GM21423 (cell line): ENCODE data around the gene SARNP.
"Not testable (repeated sequence)": the region's sequence is repeated elsewhere in the genome, so short reads cannot be mapped to it uniquely, and the experiment has no call there.

ENCODE experiments used
- ATAC-seq: cut with Tn5 transposase; IDR thresholded peaks from one replicate; pipeline ENCODE4 v1.9.1; 2021; ENCODE audit warnings: mild to moderate bottlenecking, moderate library complexity; ENCODE audit not compliant: unreplicated experiment

The SARNP gene

DNA sequence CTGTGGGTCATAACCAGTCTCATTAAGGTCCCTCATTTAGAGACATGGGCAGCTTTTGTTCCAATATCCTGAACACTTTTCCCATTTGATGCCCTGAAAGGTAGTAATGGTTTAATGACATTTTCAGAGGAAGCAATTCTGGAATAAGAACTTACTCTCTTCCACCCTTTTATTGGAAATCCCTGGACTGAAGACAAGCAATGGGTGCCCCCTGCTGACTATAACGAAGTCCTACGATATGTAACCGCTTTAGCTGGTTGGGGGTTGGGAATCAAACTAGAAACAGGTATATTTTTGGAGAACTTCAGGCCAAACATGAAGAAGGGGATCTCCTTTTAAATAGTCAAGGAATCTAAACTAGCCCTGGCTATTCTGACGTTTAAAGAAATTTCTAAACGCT, 20.5 kb downstream of the SARNP start:
- no peak for ATAC-seq

DNA sequence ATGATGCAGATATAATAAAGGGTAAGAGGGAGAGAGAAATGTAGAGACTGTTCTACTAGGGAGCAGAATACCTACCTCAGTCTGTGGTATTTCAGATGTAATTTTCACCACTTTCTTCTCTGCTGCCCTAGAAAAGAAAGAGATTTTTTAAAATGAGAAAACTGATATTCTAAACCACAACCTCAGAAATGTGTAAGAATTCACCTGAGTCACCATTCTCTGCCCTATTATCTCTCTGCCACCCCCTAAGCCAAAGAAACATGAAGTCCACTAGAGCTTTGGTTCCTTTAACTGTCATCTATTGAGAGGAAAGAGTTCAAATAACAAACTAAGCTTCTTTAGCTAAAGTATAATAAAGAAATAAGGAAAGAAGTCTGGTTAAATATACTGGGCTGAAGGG, 21.6 kb downstream of the SARNP start:
- no peak for ATAC-seq

DNA sequence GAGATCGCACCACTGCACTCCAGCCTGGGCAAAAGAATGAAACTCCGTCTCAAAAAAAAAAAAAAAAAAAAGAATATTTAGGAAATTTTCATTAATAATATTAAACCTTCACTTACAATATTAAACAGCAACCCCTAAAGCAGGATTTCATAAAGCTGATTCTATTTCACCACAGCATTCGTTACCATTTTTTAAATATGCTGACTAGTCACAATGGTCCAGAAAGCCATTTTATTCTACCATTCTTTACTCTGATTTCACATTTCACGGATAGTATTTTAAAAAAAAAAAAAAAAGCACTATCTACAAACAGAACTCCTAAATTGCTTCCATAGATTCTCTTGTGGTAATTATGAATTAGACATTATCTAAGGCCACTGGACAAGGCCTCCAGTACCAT, 27.6 kb downstream of the SARNP start:
- no peak for ATAC-seq

DNA sequence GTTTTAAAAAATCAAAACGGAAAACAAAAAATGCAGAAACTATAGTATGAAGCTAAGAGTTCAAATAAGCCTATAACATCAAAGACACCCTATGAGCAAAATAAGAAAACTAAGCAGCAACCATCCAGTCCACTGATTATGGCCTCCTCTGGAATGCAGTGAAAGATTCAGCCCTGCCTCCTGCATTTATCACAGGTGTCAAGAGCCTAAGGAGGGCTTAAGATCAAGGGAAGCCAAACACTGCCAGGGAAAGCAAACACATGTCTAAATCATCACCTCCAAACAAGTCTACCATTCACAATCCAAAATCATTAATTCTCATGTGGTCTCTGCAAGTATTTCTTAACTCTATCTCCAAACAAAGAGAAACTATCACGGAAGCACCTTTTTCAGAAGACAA, 28.4 kb downstream of the SARNP start:
- no peak for ATAC-seq

DNA sequence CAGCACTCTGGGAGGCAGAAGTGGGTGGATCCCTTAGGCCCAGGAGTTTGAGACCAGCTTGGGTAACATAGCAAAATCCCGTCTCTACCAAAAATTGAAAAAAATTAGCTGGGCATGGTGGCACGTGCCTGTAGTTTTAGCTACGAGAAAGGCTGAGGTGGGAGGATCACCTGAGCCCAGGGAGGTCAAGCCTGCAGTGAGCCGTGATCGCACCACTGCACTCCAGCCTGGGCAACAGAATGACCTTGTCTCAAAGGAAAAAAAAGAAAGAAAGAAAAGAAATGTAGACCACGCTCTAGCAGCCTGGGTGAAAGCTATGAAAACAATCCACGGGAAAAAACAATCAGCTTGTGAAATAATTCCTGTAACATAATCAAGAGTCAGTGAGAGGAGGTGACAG, 29.0 kb downstream of the SARNP start:
- no peak for ATAC-seq

DNA sequence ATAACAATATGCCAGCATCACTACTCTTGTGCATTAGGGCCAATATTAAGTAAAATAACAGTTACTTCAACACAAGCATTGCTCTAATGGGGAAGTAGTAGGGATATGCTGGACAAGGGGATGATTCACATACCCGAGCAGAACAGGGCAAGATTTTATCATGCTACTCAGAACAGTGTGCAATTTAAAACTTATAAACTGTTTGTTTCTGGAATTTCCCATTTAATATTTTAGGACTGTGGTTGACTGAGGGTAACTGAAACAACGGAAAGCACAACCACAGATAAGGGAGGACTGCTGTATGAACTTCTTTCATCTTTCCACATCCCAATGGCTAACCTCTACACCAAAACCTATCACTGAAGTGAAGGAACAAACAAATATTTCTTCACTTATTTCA, 36.8 kb downstream of the SARNP start:
- no peak for ATAC-seq

DNA sequence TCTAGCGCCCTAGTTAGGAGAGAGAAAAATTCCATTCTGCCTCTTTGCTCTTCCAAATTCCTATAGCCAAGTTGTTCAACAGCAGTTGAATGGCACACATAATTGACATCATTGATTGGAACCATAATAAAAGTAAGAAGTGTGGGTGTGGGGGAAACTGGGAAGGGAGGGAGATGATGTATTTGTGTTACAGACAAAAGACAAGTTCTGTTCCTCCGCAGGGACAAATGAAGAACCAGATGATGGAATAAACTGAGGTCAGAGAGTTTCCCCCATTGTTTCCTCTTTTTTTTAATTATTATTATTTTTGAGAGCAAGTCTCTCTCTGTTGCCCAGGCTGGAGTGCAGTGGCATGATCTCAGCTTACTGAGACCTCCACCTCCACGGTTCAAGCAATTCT, 39.7 kb downstream of the SARNP start:
- ATAC-seq, result no peak

DNA sequence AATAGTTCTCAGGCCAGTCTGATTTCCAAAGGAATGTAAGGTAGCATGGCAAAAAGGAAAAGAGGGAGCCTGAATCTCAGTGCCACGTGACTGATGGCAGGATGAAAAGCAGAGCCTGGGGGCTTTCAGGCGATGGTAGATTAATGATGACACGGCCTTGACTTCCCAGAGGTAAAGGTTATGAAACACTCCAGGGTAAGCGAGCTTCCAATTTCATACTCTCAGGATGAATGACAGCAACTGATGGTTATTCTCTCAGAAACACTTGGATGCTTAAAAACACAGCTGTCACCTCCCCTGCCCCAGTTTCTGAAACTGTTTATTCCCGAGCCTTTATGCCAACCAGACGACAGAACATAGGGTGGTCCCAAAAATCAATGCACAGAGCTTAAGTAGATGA, 45.8 kb downstream of the SARNP start:
- ATAC-seq, result no peak

DNA sequence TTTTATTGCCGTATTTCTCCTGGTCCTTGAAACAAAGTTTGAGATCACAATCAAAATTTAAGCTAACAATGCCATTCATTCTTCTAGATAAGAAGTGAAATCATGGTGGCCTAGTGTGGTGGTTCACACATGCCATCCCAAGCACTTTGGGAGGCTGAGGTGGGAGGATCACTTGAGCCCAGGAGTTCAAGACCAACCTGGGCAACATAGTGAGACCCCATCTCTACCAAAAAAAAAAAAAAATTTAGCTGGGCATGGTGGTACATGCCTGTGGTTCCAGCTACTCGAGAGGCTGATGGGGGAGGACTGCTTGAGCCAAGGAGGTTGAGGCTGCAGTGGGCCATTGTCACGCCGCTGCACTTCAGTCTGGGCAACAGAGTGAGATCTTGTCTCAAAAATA, 50.4 kb downstream of the SARNP start:
- ATAC-seq, result no peak

DNA sequence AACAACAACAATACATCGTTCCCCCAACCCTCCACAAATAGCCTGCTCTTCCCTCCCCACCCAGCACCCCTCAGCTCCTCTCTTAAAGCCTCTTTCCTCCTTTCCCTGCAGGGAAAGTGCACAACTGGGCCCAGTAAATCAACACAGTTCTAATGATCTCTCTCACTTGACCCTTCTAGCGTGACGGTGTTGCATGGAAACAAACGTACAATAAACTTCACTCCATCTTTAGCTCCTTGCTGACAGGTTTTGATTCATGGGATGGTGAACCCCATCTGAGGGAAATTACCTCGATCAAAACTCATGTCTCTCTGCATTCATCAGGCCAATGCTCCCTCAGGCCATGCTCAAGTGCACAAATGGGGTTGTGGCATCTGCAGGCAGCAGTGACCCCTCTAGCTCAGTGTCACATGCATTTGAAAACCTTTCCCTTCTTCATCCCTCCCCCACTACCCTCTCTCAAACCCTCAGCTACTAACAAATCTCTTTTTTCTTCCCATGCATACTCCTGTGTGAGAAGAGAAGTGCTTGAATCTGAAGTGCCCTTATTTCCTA, 51.7 kb downstream of the SARNP start:
- no peak for ATAC-seq

DNA sequence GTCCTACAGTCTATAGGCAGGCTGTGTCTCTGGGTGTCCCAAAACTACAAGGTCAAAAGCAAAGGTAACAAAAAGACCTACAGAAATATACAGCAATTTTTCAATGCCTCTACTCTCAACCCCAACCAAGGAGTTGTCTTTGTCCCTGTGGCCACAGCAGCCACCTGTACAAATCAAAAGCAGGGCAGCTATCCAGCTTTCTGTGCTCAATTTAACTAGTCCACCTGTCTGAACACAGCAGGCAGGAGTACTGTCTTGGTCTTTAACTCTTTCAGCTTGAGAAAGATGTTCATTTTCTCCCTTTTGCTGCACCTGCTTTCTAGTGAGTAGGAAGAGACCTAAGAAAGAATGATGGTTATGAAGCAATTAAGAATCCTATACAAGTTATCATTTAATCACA, 54.9 kb downstream of the SARNP start:
- ATAC-seq, result no peak

DNA sequence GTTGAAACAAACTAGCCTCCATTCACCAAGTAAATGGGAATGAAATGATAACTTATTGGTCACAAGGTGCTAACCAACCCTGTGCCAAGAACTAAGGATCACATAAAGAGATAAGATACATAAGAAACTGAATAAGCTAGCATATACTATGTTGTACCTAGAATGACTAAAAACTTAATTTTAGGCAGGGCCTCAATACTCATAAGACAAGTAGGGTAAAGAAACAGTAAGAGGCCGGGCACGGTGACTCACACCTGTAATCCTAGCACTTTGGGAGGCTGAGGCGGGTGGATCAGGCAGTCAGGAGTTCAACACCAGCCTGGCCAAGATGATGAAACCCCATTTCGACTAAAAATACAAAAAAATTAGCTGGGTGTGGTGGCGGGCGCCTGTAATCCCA, 56.9 kb downstream of the SARNP start:
- no peak for ATAC-seq

DNA sequence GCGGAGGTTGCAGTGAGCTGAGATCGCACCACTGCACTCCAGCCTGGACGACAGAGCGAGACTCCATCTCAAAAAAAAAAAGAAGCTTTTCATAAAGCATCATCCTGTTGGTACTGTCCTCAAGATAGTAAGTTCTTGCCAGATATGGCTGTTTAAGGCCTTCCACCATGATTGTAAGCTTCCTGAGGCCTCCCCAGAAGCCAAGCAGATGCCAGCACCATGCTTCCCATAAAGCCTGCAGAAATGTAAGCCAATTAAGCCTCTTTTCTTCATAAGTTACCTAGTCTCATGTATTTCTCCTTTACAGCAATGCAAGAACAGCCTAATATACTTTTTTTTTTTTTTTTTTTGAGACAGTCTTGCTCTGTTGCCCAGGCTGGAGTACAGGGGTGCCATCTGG, 58.9 kb downstream of the SARNP start:
- ATAC-seq, result not testable (repeated sequence)

DNA sequence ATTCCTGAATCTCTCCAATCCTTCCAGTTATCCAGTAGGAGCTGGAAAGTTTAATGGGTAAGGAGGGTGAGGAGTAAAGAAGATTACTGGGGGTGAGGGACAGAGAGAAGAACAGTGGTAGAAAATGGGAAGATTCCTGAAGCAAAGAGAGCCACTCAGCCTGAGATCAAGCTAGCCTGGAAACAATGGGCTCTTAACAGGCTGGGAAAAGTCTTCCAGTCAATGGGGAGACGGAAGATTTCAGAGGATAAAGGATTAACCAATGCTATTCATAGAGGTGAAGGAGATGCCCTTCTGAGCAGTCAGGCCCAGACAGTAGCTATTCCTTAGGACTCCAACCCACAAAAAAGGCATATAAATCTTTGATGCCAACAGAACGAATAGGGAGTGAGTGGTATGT, 59.8 kb downstream of the SARNP start:
- no peak for ATAC-seq

DNA sequence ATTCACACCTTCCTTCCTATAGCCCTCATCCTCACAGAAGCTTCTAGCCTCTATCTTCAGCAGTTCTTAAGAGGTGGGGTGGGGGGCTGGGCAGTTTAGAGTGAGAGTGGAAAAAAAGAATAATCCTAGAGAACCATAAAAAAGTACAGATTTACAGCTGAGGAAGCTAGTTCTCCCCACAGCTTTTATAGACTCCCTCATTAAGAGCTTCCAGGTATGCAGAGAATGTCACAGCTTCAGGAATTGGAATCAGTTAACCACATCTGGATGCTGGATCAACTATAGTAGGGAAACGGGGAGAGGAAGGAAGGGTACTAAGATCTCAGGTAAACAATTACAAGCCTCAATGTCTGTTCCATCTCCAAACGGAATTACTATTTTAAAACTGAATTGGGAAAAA, 62.3 kb downstream of the SARNP start:
- no peak for ATAC-seq

DNA sequence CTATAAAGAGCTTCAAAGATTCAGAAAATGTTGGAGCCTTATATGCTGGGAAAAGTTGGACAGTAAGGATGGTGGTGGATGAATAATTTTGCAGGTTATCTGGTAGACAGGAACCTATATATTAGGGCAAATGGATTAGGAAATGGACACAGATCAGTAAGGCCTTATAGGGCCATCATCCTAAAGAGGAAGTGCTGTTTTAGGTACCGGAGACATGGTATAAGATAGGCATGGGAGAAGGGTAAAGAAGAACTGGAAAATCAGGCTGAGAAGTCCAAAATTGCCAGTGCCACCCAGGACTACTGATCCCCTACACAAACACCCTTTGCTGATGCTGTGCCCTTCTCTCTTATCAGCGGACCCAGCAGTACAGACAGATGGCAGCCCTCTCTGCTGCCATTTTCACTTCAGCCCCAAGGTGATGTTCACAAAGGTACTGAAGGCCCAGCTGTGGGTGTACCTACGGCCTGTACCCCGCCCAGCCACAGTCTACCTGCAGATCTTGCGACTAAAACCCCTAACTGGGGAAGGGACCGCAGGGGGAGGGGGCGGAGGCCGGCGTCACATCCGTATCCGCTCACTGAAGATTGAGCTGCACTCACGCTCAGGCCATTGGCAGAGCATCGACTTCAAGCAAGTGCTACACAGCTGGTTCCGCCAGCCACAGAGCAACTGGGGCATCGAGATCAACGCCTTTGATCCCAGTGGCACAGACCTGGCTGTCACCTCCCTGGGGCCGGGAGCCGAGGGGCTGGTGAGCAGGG, 69.1 kb downstream of the SARNP start:
- no peak for ATAC-seq

DNA sequence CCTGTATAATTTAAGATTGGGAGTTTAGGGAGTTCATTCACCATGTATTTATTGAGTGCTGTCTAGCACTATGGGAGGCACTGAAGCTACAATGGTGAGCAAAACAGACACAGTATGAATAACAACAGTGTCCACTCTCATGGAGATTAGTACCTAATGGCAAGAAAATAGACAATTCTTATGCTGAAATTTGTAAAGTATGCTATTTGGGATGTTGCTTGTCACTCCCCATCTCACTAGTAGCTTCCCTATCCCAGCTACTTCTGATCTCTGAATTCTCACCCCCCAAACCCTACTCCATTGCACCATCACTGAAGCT, 70.7 kb downstream of the SARNP start:
- no peak for ATAC-seq

DNA sequence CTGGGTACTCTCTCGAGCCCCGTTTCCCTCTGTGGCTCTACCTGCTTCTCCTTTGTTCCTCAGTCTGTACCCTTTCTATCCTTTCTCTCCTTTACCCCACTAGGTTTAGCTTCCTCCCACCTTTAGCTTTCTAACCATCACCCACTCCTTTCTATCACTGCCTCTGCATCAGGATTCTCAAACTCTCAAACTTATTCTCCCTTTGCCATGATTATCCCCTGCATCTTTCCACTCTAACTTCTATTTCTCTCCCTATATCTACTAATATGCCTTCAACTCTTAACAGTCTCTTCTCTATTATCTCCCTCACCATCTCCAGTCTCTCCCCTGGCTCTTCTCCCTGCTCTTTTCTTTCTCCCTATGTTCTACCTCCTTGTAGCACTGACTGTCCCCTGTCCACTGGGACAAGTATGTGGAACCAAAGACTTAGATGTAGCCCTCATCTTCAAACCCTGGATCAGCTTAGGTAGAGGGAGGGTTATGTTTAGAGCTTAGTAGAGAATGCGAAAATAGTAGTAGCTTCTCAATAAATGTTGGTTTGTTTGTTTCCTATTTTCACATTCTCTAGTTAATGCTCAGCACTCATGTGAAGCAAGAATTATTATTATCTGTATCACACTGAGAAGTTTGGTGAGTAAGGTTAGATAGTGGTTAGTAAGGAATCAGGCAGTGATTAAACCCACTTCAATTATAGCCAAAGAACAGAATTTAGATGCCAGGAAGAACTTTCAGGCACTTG, 71.2 kb downstream of the SARNP start:
- ATAC-seq, result no peak

DNA sequence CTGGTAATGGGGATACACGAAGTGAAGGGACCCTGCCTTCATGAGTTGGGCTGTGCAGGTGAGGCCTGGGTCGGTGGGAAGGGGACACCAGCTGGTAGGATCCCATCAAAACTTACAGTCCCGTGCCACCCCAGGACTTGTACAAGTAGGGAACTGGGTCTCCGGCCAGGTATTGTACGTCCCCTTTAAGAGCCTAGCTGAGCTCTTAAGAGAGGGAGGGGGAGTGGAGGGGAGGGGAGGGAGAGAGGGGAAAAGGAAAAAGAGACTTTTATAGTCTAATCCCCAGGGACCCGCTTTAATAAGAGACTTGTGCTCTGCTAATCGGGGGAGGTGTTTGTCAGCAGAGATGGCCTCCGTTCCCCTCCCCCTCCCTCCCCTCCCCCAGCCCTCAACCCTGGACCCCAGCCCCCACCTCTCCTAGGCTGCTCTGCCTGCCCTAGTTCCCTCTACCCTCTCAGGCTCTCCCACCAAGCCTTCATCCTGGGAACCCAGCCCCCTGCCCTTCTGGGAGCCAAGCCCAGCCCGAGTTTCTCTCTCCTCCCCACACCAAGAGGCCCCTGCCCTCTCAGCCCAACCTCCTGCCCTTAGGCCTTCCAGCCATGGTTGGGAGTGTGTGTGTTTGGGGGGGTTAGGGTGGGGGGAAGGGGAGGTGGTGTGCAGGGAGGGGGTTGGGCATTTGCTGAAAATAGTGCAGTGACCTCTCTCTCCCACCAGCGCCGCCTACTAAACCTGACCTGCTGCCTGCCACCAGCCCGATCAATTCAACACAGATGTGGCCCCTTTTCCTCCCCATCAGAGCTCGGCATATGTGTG, 72.0 kb downstream of the SARNP start:
- ATAC-seq, result no peak

DNA sequence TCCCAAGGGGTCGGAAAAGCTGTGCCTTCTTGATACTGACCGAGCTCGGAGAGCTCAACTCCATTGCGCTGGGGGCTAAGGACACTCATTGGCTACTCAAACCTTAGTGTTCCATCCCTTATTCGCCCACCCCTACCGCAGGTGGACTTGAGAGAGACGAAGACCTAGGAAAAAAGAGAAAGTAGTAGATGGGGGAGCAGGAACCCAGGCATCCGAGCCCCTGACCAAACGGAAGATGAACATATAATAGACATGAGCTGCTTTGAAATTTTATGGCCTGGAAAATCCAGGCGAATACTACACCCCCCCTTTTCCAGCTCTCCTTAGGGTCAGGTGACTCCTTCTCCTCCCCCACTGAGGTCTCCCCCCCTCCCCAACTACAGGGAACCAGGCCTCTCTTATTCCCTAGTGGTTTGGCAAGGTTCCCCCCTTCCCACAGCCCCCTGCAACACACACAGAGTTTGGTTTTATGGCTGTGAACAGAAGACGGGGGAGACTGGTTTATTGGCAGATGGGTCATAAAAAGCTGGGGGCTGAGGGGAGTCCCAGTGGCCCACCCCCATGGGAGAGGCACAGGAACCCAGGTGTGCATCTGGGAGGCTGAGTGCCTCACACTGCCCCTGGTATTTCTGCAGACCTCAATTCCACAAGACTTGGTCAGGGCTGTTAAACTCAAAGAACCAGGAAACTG, 73.0 kb downstream of the SARNP start:
- no peak for ATAC-seq
